Mucosa of descending colon (tissue), 3 donors: ENCODE data around the gene GADD45B. TPM values are rescaled to one million over a fixed set of nuclear protein-coding genes. Genes with fewer than 3 reads are reported as not detected.

Source experiments
- ATAC-seq: fragments of 200-7000 bp; cut with Tn5 transposase; one replicate; pipeline ENCODE4 v1.9.1; 2020; ENCODE audit warnings: mild to moderate bottlenecking, moderate library complexity
- DNase-seq, 3 donors: peaks; one replicate each; pipeline ENCODE4 v3.0.0-alpha.2; 2020
- H3K36me3 ChIP-seq: fragments of 200-600 bp; one replicate; pipeline ENCODE4 v1.8.0; 2021; ENCODE audit warnings: low read depth, mild to moderate bottlenecking
- H3K4me1 ChIP-seq: fragments of 200-600 bp; one replicate; pipeline ENCODE4 v1.8.0; 2021; ENCODE audit warnings: low read depth, mild to moderate bottlenecking
- H3K4me3 ChIP-seq: fragments of 200-600 bp; one replicate; pipeline ENCODE4 v1.8.0; 2021; ENCODE audit warnings: mild to moderate bottlenecking
- H3K9me3 ChIP-seq: fragments of 200-600 bp; one replicate; pipeline ENCODE4 v1.8.0; 2021; ENCODE audit warnings: mild to moderate bottlenecking
- intact Hi-C, 2 donors: fragments of 100-400 bp; cut with DNase I in 1 of 2; cut with micrococcal nuclease in 1 of 2; formaldehyde crosslinking; loops; one replicate each; pipeline versions ENCODE4 v1.11.0 to v1.11.1; 2022; cut with DNase I, micrococcal nuclease
- total RNA-seq, 3 donors: library from RNA; stranded (reverse); fragmentation: NEBNext Ultra II Directional in 2 of 3; extraction: Animal tissue kit (Norgen Biotek cat#: 25700) in 2 of 3; gene quantifications; one replicate each; pipeline versions ENCODE4 v1.2.1 to v1.2.4, GENCODE V29; 2021 to 2023
- TF ChIP-seq, protein P1 (sequence below): fragments of 200-600 bp; IDR thresholded peaks from one replicate; pipeline ENCODE4 v1.8.0; 2022; ENCODE audit warnings: antibody characterized with exemption, mild to moderate bottlenecking
- donor health status: DM: no; HTN: no; CAD: no; lungs with moderate emphysema.
- donor health status: DM: no; HTN: no; CAD: no.
- donor health status: DM: no; HTN: yes; CAD: no.

GADD45B gene
- total RNA-seq, 3 donors from 2014 or later, result 30.6 to 45.5 (median 35.9) TPM

DNA sequence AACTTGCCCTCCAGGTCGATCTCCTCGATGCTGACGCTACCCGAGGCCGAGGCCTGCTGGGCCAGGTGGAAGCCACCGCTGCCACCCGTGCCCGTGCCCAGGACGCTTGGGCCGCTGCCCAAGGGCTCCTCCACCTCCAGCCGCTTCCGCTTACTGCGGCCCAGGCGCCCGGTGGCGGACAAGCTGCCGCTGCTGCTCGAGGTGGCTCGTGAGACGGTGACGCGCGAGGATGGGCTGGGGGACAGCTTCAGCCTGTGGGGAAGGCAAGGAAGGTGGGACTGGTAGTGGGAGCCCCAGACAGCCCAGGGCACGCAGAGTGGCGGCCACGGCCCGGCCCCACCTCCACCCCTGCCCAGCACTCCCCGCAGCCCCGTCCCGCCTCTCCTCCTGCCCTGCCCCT is 42.1 kb upstream of the GADD45B start:
- no peak for DNase-seq
- Histone ChIP-seq H3K4me3 (no peak overlapping the region), H3K36me3 (no peaks in the 10 kb centered on the region), H3K4me1 (no peaks in the 10 kb centered on the region), H3K9me3 (no peaks in the 10 kb centered on the region)
- intact Hi-C loops, result no loop called here
- TF ChIP-seq, protein P1, sequence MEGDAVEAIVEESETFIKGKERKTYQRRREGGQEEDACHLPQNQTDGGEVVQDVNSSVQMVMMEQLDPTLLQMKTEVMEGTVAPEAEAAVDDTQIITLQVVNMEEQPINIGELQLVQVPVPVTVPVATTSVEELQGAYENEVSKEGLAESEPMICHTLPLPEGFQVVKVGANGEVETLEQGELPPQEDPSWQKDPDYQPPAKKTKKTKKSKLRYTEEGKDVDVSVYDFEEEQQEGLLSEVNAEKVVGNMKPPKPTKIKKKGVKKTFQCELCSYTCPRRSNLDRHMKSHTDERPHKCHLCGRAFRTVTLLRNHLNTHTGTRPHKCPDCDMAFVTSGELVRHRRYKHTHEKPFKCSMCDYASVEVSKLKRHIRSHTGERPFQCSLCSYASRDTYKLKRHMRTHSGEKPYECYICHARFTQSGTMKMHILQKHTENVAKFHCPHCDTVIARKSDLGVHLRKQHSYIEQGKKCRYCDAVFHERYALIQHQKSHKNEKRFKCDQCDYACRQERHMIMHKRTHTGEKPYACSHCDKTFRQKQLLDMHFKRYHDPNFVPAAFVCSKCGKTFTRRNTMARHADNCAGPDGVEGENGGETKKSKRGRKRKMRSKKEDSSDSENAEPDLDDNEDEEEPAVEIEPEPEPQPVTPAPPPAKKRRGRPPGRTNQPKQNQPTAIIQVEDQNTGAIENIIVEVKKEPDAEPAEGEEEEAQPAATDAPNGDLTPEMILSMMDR, result no peak
- ATAC-seq, result no peak

DNA sequence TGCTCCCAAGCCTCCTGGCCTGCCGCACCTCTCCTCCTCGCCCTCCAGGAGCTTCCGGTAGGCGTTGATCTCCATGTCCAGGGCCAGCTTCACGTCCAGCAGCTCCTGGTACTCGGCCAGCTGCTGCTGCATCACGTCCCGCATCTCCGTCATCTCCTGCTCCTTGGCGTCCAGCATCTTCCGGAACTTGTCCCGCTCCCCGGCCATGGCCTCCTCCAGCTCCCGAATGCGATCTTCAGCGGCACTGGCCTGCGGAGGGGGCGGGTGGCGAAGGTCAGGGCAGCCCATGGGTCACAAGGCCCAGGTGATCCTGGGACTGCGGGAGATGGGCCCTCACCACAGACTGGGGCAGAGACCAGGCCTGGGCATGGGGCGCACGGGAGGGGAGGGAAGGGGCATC is 41.7 kb upstream of the GADD45B start:
- H3K9me3 ChIP-seq, result no peaks in the 10 kb centered on the region
- DNase-seq (no peak), ATAC-seq (no peak)
- H3K36me3 ChIP-seq, result no peaks in the 10 kb centered on the region
- H3K4me1 ChIP-seq, result no peaks in the 10 kb centered on the region
- intact Hi-C loops, result no loop called here
- no peak overlapping the region for H3K4me3 ChIP-seq
- TF ChIP-seq, protein P1, result no peak

DNA sequence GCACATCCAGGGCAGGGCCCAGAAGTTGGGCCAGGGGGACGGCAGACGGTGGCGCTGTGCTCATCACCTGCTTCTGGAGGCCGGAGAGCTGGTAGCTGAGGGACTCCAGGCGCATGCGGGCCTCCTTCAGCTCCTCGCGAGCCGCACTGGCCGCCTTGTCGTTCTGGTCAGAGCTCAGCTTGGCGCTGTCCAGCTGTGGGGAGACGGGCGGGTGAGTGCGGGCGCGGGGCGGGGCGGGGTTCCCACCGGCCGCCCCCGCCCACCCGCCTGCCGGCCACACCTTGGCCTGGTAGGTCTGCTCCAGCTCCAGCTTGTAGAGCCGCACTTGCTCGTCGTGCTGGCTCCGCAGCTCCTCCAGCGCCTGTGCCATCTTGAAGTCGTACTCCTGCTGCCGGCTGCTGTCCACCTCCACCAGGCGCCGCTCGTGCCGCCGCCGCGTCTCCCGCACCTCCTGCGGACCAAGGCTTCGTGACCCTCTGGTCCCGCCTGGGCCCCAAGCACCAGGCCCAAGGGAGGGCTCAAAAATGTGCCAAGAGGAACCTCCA is 41.1 kb upstream of the GADD45B start:
- TF ChIP-seq, protein P1, result no peak
- ATAC-seq, result no peak

DNA sequence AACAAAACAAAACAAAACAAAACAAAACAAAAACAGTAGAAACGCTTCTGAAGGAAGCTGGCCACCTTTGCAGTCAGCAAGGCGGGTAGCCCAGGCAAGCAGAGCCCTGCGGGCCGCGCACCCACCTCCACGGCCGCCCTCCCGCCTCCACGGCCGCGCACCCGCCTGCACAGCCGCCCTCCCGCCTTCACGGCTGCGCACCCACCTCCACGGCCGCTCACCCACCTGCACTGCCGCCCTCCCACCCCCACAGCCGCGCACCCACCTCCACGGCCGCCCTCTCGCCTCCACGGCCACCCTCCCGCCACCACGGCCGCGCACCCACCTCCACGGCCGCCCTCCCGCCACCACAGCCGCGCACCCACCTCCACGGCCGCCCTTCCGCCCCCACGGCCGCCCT is 39.5 kb upstream of the GADD45B start:
- Histone ChIP-seq H3K9me3 (no peaks in the 10 kb centered on the region), H3K4me1 (no peaks in the 10 kb centered on the region), H3K36me3 (no peaks in the 10 kb centered on the region), H3K4me3 (no peak overlapping the region)
- DNase-seq (no peak), ATAC-seq (no peak)
- TF ChIP-seq, protein P1, result no peak
- intact Hi-C loops, result no loop called here

More for the DNA sequence above, 41.1 kb upstream of the GADD45B start:
- H3K36me3 ChIP-seq, result no peaks in the 10 kb centered on the region
- no peak for DNase-seq
- no peak overlapping the region for H3K4me3 ChIP-seq
- H3K9me3 ChIP-seq, result no peaks in the 10 kb centered on the region
- no peaks in the 10 kb centered on the region for H3K4me1 ChIP-seq
- intact Hi-C loops, result no loop called here

DNA sequence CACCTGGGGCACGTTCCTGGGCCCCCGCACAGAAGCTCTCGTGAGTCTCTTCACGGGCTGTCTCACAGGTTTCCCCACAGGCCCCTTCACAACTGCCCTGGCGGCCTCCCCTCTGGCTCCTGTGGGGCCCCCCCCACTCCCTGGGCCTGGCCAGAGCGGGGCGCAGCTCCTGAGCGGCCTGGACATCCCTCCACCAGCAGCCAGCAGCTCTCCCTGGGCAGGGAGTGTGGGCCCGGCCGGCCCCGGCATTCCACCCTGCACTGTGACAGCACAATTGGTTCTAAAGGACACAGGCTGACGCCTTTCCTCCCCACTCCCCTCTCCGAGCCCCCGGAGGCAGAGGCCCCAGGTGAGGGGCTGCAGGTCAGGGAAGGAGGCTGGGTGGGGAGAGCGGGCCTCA is 39.0 kb upstream of the GADD45B start:
- Histone ChIP-seq H3K4me1 (no peaks in the 10 kb centered on the region), H3K36me3 (no peaks in the 10 kb centered on the region), H3K4me3 (no peak overlapping the region), H3K9me3 (no peaks in the 10 kb centered on the region)
- intact Hi-C loops, result no loop called here
- DNase-seq (no peak), ATAC-seq (no peak)
- TF ChIP-seq, protein P1, result no peak

DNA sequence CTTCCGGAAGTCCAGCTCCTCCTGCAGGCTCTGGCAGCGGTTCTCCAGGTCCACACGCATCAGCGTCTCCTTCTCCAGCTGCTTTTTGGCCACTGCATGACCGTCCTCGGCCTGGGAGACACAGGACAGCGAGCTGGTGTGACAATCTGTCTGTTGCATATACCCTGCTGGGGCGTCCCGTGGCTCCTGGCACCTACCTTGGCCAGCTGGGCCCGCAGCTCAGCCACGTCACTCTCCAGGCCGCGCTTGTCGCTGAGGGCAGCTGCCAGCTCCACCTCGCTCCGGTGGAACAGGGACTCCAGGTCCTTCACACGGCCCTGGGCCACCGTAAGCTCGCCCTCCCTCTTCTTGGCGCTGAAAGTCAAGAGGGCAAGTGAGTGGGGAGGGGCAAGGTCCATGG is 37.7 kb upstream of the GADD45B start:
- Histone ChIP-seq H3K4me1 (no peaks in the 10 kb centered on the region), H3K9me3 (no peaks in the 10 kb centered on the region), H3K4me3 (no peak overlapping the region), H3K36me3 (no peaks in the 10 kb centered on the region)
- TF ChIP-seq, protein P1, result no peak
- ATAC-seq, result no peak
- DNase-seq, result no peak
- intact Hi-C loops, result no loop called here
